Neural progenitor cell (in vitro differentiated cells): ENCODE data around the gene CEP135.

ENCODE experiments used
- CTCF ChIP-seq: fragments of 200-600 bp; sonication (generic); IDR thresholded peaks from 2 replicates; pipeline ENCODE4 v1.5.1; 2017; ENCODE audit warnings: antibody characterized with exemption, mild to moderate bottlenecking
- EZH2 ChIP-seq: fragments of 200-600 bp; sonication (generic); IDR thresholded peaks from 2 replicates; pipeline ENCODE4 v1.6.1; 2017; ENCODE audit warnings: antibody characterized with exemption, mild to moderate bottlenecking, moderate library complexity
- EZH2phosphoT487 ChIP-seq: fragments of 200-600 bp; sonication (generic); IDR thresholded peaks from 2 replicates; pipeline ENCODE4 v1.6.1; 2017; ENCODE audit warnings: antibody characterized with exemption

GRCh38 chr4:56052966-56053365 is 104.2 kb downstream of the CEP135 start:
- TF ChIP-seq EZH2phosphoT487: no peak
- TF ChIP-seq CTCF: no peak
- no peak for TF ChIP-seq EZH2
